ENCODE measurements around the gene MRM2.

Gene MRM2

GRCh38 chr7:2223321-2223720 is 18.7 kb downstream of the MRM2 start:
- no peak for DNase-seq

- DNase-seq: no peak
Measured at GRCh38 chr7:2222516-2222915, 19.5 kb downstream of the MRM2 start.

GRCh38 chr7:2220954-2221353 is 21.1 kb downstream of the MRM2 start:
- no peak for DNase-seq

- DNase-seq: no peak
Measured at GRCh38 chr7:2220506-2220905, 21.5 kb downstream of the MRM2 start.

GRCh38 chr7:2220030-2220429 is 22.0 kb downstream of the MRM2 start:
- DNase-seq: no peak

- DNase-seq: no peak
Measured at GRCh38 chr7:2219606-2220005, 22.4 kb downstream of the MRM2 start.

GRCh38 chr7:2219136-2219535 is 22.9 kb downstream of the MRM2 start:
- no peak for DNase-seq

- no peak for DNase-seq
Measured at GRCh38 chr7:2218444-2218785, 23.6 kb downstream of the MRM2 start.

GRCh38 chr7:2217716-2218443 is 24.1 kb downstream of the MRM2 start:
- DNase-seq: no peak

- DNase-seq: no peak
Measured at GRCh38 chr7:2217206-2217605, 24.8 kb downstream of the MRM2 start.

- no peak for DNase-seq
Measured at GRCh38 chr7:2215851-2216250, 26.2 kb downstream of the MRM2 start.

- no peak for DNase-seq
Measured at GRCh38 chr7:2214636-2215035, 27.4 kb downstream of the MRM2 start.

GRCh38 chr7:2213551-2214215 is 28.3 kb downstream of the MRM2 start:
- DNase-seq: no peak

- DNase-seq: no peak
Measured at GRCh38 chr7:2212906-2213305, 29.1 kb downstream of the MRM2 start.

GRCh38 chr7:2211926-2212325 is 30.1 kb downstream of the MRM2 start:
- DNase-seq: no peak

- no peak for DNase-seq
Measured at GRCh38 chr7:2211259-2211880, 30.6 kb downstream of the MRM2 start.

GRCh38 chr7:2210551-2211258 is 31.3 kb downstream of the MRM2 start:
- DNase-seq: no peak

GRCh38 chr7:2209961-2210323 is 32.1 kb downstream of the MRM2 start:
- DNase-seq: no peak

GRCh38 chr7:2209146-2209960 is 32.7 kb downstream of the MRM2 start:
- DNase-seq: peak; percentile 57

GRCh38 chr7:2208712-2209111 is 33.3 kb downstream of the MRM2 start:
- DNase-seq: no peak

- DNase-seq: no peak
Measured at GRCh38 chr7:2205036-2205780, 36.8 kb downstream of the MRM2 start.

GRCh38 chr7:2204446-2204845 is 37.6 kb downstream of the MRM2 start:
- DNase-seq: no peak

Measured in right kidney (tissue), 1 donor.